ENCODE results near the gene CYB561A3. TPM values are rescaled to one million over a fixed set of nuclear protein-coding genes. Genes with fewer than 3 reads are reported as not detected.

Gene CYB561A3
- total RNA-seq, 1 experiment from 2014 or later: 10.7 TPM

- H3K9me3 ChIP-seq (replicated peaks): no peaks in the 10 kb centered on the region
- H3K36me3 ChIP-seq: no peaks in the 10 kb centered on the region
- H3K4me3 ChIP-seq: no peak overlapping the region
- no peak overlapping the region for H3K27ac ChIP-seq
- no peaks in the 10 kb centered on the region for H3K27me3 ChIP-seq
- no peak for DNase-seq
- no peaks in the 10 kb centered on the region for H3K4me1 ChIP-seq
Measured at GRCh38 chr11:61343792-61344745, 17.6 kb downstream of the CYB561A3 start.

- Histone ChIP-seq H3K36me3 (no peaks in the 10 kb centered on the region), H3K4me3 (no peak overlapping the region), H3K27ac (no peak overlapping the region), H3K9me3 (replicated peaks) (no peaks in the 10 kb centered on the region), H3K27me3 (no peaks in the 10 kb centered on the region), H3K4me1 (no peaks in the 10 kb centered on the region)
- no peak for DNase-seq
Measured at GRCh38 chr11:61342207-61342803, 19.4 kb downstream of the CYB561A3 start.

DNA sequence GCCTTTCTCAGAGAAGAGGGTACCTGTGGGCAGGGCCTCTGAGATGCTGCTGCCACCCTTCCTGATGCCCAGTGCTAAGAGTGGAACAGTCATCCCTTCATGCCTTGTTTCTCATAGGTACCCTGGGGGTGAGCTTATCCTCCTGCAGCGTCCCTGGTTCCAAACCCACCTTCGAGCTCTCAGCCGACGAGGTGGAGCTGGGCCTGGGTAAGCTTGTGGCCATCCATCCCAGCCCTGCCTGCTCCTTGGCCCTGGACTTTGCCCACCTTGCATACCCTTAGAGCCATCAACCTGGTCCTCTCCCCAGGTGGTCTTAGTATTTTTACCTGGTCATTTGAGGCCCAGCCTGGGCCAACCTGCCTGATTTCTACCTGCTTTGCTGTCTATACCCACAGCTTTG lies 20.0 kb downstream of the CYB561A3 start:
- no peak overlapping the region for H3K4me3 ChIP-seq
- H3K9me3 ChIP-seq (replicated peaks): no peaks in the 10 kb centered on the region
- no peaks in the 10 kb centered on the region for H3K36me3 ChIP-seq
- no peak overlapping the region for H3K27ac ChIP-seq
- H3K27me3 ChIP-seq: no peaks in the 10 kb centered on the region
- DNase-seq: no peak
- no peaks in the 10 kb centered on the region for H3K4me1 ChIP-seq

GRCh38 chr11:61340979-61341378 lies 20.7 kb downstream of the CYB561A3 start:
- no peak for DNase-seq
- Histone ChIP-seq H3K4me1 (no peaks in the 10 kb centered on the region), H3K4me3 (no peak overlapping the region), H3K36me3 (no peaks in the 10 kb centered on the region), H3K9me3 (replicated peaks) (no peaks in the 10 kb centered on the region), H3K27ac (no peak overlapping the region), H3K27me3 (no peaks in the 10 kb centered on the region)

DNA sequence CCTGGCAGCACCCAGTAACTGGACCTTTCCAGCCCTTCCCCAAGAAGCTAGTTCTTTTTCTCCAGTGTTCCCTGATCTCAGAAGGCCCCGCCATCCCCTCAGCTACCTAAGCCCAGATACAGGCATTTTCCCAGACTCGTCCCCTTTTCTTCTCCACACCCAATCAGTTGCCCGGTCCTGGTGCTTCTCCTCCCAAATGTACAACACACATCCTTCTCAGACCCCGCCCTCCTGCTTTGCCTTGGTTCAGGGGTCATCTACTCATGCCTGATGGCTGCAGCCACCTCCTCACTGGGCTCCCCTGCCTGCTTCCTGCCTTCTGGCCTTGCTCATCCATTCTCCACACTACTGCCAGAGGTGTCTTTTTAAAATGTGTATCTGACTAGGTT lies 22.2 kb downstream of the CYB561A3 start:
- no peak for DNase-seq
- H3K27ac ChIP-seq: no peak overlapping the region
- H3K4me1 ChIP-seq: no peaks in the 10 kb centered on the region
- no peaks in the 10 kb centered on the region for H3K36me3 ChIP-seq
- no peaks in the 10 kb centered on the region for H3K9me3 ChIP-seq (replicated peaks)
- no peaks in the 10 kb centered on the region for H3K27me3 ChIP-seq
- no peak overlapping the region for H3K4me3 ChIP-seq

- H3K27ac ChIP-seq: no peak overlapping the region
- no peaks in the 10 kb centered on the region for H3K9me3 ChIP-seq (replicated peaks)
- H3K36me3 ChIP-seq: no peaks in the 10 kb centered on the region
- DNase-seq: no peak
- no peak overlapping the region for H3K4me3 ChIP-seq
- no peaks in the 10 kb centered on the region for H3K27me3 ChIP-seq
- no peaks in the 10 kb centered on the region for H3K4me1 ChIP-seq
Measured at GRCh38 chr11:61338783-61339489, 22.7 kb downstream of the CYB561A3 start.

DNA sequence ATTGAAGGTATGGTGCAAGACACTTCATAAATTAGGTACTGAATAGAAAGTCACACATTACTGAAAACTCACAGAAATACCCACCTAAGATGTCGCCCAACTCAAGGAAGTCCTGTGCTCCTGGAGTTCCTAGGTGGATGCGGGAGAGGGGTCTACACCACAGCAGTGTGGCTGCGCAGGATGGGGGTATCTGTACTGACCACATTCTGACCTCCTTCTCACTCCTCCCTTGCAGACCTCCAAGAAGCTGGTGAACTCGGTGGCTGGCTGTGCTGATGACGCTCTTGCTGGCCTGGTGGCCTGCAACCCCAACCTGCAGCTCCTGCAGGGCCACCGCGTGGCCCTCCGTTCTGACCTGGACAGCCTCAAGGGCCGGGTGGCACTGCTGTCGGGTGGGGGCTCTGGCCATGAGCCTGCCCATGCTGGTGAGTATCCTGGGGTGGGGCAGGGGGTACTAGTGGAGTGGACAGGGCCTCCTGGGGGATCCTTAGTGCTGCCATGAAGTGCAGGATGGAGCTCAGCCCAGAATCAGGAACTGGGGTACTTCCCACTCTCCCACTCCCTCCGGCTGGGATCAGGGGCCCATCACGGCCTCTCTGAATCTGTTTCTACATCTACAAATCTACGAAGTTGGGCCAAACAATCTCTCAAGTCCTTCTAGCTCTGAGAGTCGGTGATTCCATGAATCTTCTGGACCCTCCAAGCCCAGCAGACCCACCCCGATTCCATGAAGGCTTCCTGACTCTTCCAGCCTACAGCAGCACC lies 23.8 kb downstream of the CYB561A3 start:
- Histone ChIP-seq H3K4me1 (no peaks in the 10 kb centered on the region), H3K4me3 (no peak overlapping the region), H3K27me3 (no peaks in the 10 kb centered on the region), H3K9me3 (replicated peaks) (no peaks in the 10 kb centered on the region), H3K36me3 (no peaks in the 10 kb centered on the region), H3K27ac (no peak overlapping the region)
- DNase-seq: no peak

DNA sequence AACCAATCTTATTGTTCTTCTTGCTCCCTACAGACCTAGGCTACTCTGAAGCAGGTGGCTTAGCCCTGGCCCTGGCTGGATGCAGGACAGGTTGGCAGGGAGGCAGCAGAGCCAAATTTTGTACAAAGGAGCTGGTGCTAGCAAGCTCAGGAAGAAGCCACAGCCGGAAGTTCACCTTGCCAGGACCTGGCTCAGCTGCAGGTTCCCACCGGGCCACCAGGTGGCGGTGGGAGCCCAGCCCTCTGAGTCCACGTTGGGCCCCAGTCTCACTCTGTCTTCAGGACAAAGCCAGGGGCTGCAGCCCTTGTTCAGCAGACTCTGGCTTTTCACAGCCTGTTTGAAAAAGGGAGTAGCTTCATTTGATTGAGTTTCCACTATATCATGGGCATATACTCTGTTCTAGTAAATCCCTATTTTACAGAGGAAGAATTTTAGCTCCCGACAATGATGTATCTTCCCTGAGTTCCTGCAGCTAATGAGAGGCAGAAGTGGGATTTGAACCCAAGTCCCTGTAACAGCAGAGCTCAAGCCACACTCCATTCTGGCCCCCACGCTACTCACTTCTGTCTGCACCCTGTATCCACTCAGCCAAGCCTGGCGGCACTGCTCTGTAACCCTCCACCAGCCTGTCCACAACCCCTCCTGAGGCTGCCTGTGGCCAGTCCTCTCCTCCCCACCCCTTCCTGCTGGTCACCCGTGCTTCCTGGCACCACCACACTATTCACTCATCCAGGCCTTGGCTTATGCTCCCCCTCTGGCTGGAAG lies 25.3 kb downstream of the CYB561A3 start:
- H3K4me3 ChIP-seq: no peak overlapping the region
- H3K27me3 ChIP-seq: no peaks in the 10 kb centered on the region
- DNase-seq: peak; percentile 65 to 83
- no peak overlapping the region for H3K27ac ChIP-seq
- no peaks in the 10 kb centered on the region for H3K9me3 ChIP-seq (replicated peaks)
- no peaks in the 10 kb centered on the region for H3K36me3 ChIP-seq
- peaks cover 5% of the 10 kb centered on the region; the same call in 1 of the 2 replicates for H3K4me1 ChIP-seq

GRCh38 chr11:61335355-61335710 lies 26.3 kb downstream of the CYB561A3 start:
- no peak overlapping the region for H3K27ac ChIP-seq
- peaks cover 5% of the 10 kb centered on the region; the same call in 1 of the 2 replicates for H3K4me1 ChIP-seq
- no peak for DNase-seq
- H3K9me3 ChIP-seq (replicated peaks): no peaks in the 10 kb centered on the region
- 0 out of 2 replicates have a peak, but pooled peaks cover under 1% of the 10 kb centered on the region for H3K36me3 ChIP-seq
- no peaks in the 10 kb centered on the region for H3K27me3 ChIP-seq
- H3K4me3 ChIP-seq: no peak overlapping the region

DNA sequence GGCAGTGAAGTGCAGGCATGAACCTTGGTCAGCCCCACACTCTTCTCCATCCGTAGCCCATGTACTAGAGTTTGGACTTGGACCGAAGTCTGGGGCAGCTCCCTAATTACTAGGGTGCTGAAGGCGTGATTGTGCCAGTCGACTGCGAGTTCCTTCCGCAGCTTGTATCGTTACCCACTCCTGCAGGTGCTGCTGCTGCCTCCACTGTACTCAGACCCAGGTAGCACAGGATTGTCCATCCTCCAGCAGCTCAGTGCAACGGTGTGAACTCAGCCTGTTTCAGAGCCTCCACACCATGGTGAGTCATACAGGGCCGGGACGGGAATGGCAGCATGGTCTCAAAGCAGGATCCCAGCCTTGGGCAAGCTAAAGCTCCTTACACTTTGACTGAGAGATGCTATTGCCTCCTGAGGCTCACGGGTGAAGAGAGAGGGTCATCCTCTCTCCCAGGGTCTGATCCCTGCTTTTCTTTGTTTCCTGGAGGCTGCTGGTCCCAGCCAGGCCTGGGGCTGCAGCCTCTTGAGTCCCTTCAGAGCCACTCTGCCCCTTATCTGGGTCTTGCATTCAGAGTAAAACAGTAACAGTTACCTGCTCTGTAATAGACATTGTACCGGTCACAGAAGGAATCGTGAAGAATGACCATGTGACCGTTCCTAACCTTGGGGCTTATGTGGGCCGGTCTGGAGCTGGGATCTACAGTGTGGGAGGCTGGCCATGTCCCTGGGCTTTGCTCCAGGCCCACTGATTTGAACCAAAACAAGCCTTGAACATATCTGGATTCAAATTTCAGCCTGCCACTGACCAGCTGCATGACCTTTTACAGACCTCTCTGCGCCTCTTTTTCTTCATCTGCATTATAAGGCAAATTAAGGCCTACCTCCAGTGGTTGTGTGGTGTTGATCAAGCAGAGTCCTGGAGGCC lies 27.0 kb downstream of the CYB561A3 start:
- Histone ChIP-seq H3K9me3 (replicated peaks) (no peaks in the 10 kb centered on the region), H3K27me3 (no peaks in the 10 kb centered on the region), H3K27ac (no peak overlapping the region), H3K36me3 (0 out of 2 replicates have a peak, but pooled peaks cover 6% of the 10 kb centered on the region), H3K4me1 (peaks cover 5% of the 10 kb centered on the region; the same call in 1 of the 2 replicates), H3K4me3 (no peak overlapping the region)
- no peak for DNase-seq

GRCh38 chr11:61333550-61334433 lies 27.9 kb downstream of the CYB561A3 start:
- Histone ChIP-seq H3K27ac (peak overlapping the region; percentile 75), H3K27me3 (no peaks in the 10 kb centered on the region), H3K4me1 (peaks cover 5% of the 10 kb centered on the region; the same call in 1 of the 2 replicates), H3K4me3 (peak overlapping the region; percentile 94), H3K9me3 (replicated peaks) (no peaks in the 10 kb centered on the region), H3K36me3 (peaks cover 15% of the 10 kb centered on the region)
- DNase-seq: no peak

GRCh38 chr11:61332797-61333549 lies 28.7 kb downstream of the CYB561A3 start, which contains the start of the genes DDB1 and TKFC:
Gene DDB1, minus strand, starts transcription at chr11:61333105. Its CDS starts 137 bp downstream, at chr11:61332968.
Gene TKFC, plus strand, starts transcription at chr11:61333228. Its CDS starts 1,501 bp downstream, at chr11:61334729.
- Histone ChIP-seq H3K9me3 (replicated peaks) (no peaks in the 10 kb centered on the region), H3K27me3 (no peaks in the 10 kb centered on the region), H3K4me1 (peaks cover 5% of the 10 kb centered on the region; the same call in 1 of the 2 replicates), H3K27ac (peak within 1 kb of the TSS; percentile 75), H3K4me3 (peak within 1 kb of the TSS; percentile 94), H3K36me3 (peaks cover 24% of the 10 kb centered on the region)
- peak; percentile 94 to 95 for DNase-seq
